GM12878 (cell line): ENCODE results near the gene HERC2. TPM values are rescaled to one million over a fixed set of nuclear protein-coding genes. Genes with fewer than 3 reads are reported as not detected.

Experiments used
- ATAC-seq: fragments of 200-7000 bp; cut with Tn5 transposase; 3 replicates; pipeline ENCODE4 v1.9.1; 2020; ENCODE audit warnings: mild to moderate bottlenecking, moderate library complexity
- BruUV-seq: library from RNA; stranded (reverse); fragments of 400-500 nt; replicated peaks from 2 replicates; lab custom pipeline; 2021; lab: Mats Ljungman, UMichigan
- CTCF ChIA-PET: fragments of 300-600 bp; sonication (Branson Sonifier 250); formaldehyde crosslinking; extraction: SDS; loops from one replicate; lab custom pipeline; 2021; ENCODE audit warnings: inconsistent platforms; lab: Yijun Ruan, JAX
- POLR2A ChIA-PET: fragments of 350-600 bp; formaldehyde crosslinking; extraction: SDS; loops from one replicate; lab custom pipeline; 2021; ENCODE audit warnings: inconsistent platforms; lab: Charles Lee
- RAD21 ChIA-PET: fragments of 300-600 bp; sonication (Branson Sonifier 250); formaldehyde crosslinking; loops from one replicate; lab custom pipeline; 2023; ENCODE audit warnings: antibody characterized with exemption; ENCODE audit not compliant: unreplicated experiment; lab: Charles Lee
- SMC1A ChIA-PET: fragments of 300-600 bp; sonication (Branson Sonifier 250); formaldehyde crosslinking; loops from one replicate; lab custom pipeline; 2023; ENCODE audit not compliant: unreplicated experiment, uncharacterized antibody; lab: Charles Lee
- DNase-seq: peaks from one replicate; pipeline ENCODE4 v3.0.0-alpha.2; 2011; ENCODE audit warnings: low read depth, low spot score
- FAIRE-seq: peaks from 3 replicates; lab custom pipeline; 2011; peaks lifted over from hg19 to GRCh38; lab: Jason Lieb, UNC
- H2AFZ ChIP-seq: 2 replicates; pipeline ENCODE4 v1.6.0; 2011; ENCODE audit warnings: low read depth, low read length, control low read depth; ENCODE audit not compliant: control insufficient read depth
- H3K27ac ChIP-seq: 2 replicates; pipeline ENCODE4 v1.5.1; 2011; ENCODE audit warnings: control low read depth; ENCODE audit not compliant: control insufficient read depth, insufficient read depth
- H3K27me3 ChIP-seq, 2 experiments: replicated peaks in 1 of 2; 2 replicates each; pipeline versions ENCODE4 v1.6.0 to v1.6.1; 2011; ENCODE audit warnings: low read length in 1 of 2; ENCODE audit not compliant: control insufficient read depth in 2 of 2, insufficient read depth in 2 of 2
- H3K36me3 ChIP-seq, 2 experiments: 2 replicates each; pipeline ENCODE4 v1.5.1; 2011; ENCODE audit warnings: low read length in 1 of 2; ENCODE audit not compliant: control insufficient read depth in 2 of 2, insufficient read depth in 2 of 2
- H3K4me1 ChIP-seq: 2 replicates; pipeline ENCODE4 v1.6.1; 2011; ENCODE audit warnings: mild to moderate bottlenecking, low read length, moderate library complexity, mixed read lengths; ENCODE audit not compliant: control insufficient read depth, insufficient read depth
- H3K4me2 ChIP-seq: 2 replicates; pipeline ENCODE4 v1.6.0; 2011; ENCODE audit warnings: control low read depth; ENCODE audit not compliant: control insufficient read depth, insufficient read depth
- H3K4me3 ChIP-seq: fragments of 200-600 bp; sonication (generic); 2 replicates; pipeline ENCODE4 v1.5.1; 2016
- H3K79me2 ChIP-seq: 2 replicates; pipeline ENCODE4 v1.6.0; 2011; ENCODE audit warnings: low read length; ENCODE audit not compliant: control insufficient read depth, insufficient read depth
- H3K9ac ChIP-seq: 2 replicates; pipeline ENCODE4 v1.8.0; 2011; ENCODE audit warnings: low read length, control low read depth, mixed read lengths; ENCODE audit not compliant: control insufficient read depth, insufficient read depth
- H3K9me3 ChIP-seq: replicated peaks from 3 replicates; pipeline ENCODE4 v1.5.1; 2011; ENCODE audit warnings: mild to moderate bottlenecking, low read length; ENCODE audit not compliant: control insufficient read depth, insufficient read depth
- H4K20me1 ChIP-seq: 2 replicates; pipeline ENCODE4 v1.6.0; 2011; ENCODE audit not compliant: control insufficient read depth, insufficient read depth
- ASH2L ChIP-seq: fragments of 300-600, 200-600 bp; sonication (generic); IDR thresholded peaks from 2 replicates; pipeline ENCODE4 v1.6.1; 2017; ENCODE audit warnings: low read depth, mild to moderate bottlenecking, borderline replicate concordance
- CHD4 ChIP-seq: fragments of 200-600 bp; sonication (generic); IDR thresholded peaks from 2 replicates; pipeline ENCODE4 v1.6.1; 2016; ENCODE audit warnings: mild to moderate bottlenecking
- IKZF2 ChIP-seq, 2 experiments: fragments of 450-650 bp; IDR thresholded peaks; 2 replicates each; pipeline ENCODE4 v1.6.1; 2017; ENCODE audit warnings: mild to moderate bottlenecking in 2 of 2, moderate library complexity in 2 of 2
- MEF2B ChIP-seq: fragments of 450-650 bp; IDR thresholded peaks from 2 replicates; pipeline ENCODE4 v1.6.1; 2018; ENCODE audit warnings: mild to moderate bottlenecking, moderate library complexity; ENCODE audit not compliant: partially characterized antibody, poor library complexity, severe bottlenecking
- MXI1 ChIP-seq: fragments of 150-350 bp; IDR thresholded peaks from 2 replicates; pipeline ENCODE4 v1.6.1; 2011; ENCODE audit warnings: low read depth, mild to moderate bottlenecking, inconsistent platforms, low read length, improper control_type of control experiment
- NFIC ChIP-seq: IDR thresholded peaks from 2 replicates; pipeline ENCODE4 v1.6.1; 2012; ENCODE audit warnings: low read depth, mild to moderate bottlenecking, inconsistent platforms, low read length, moderate library complexity
- NR2C2 ChIP-seq: IDR thresholded peaks from 2 replicates; pipeline ENCODE4 v1.6.1; 2011; ENCODE audit warnings: borderline replicate concordance, low read depth; ENCODE audit not compliant: control insufficient read depth, insufficient read length
- POLR2A ChIP-seq: IDR thresholded peaks from 2 replicates; pipeline ENCODE4 v1.6.1; 2011; ENCODE audit warnings: low read depth, mild to moderate bottlenecking, low read length
- RCOR1 ChIP-seq: conservative IDR thresholded peaks from 2 replicates; pipeline ENCODE4 v1.6.1; 2012; ENCODE audit warnings: low read depth, low read length, improper control_type of control experiment
- SMAD5 ChIP-seq: IDR thresholded peaks from 2 replicates; pipeline ENCODE4 v1.6.1; 2016; ENCODE audit warnings: antibody characterized with exemption, low read depth
- SMC3 ChIP-seq: IDR thresholded peaks from 2 replicates; pipeline ENCODE4 v1.6.1; 2011; ENCODE audit warnings: low read length, improper control_type of control experiment, borderline replicate concordance
- SREBF2 ChIP-seq: IDR thresholded peaks from 2 replicates; pipeline ENCODE4 v1.6.1; 2012; ENCODE audit warnings: mild to moderate bottlenecking, low read length
- SUPT20H ChIP-seq: IDR thresholded peaks from 2 replicates; pipeline ENCODE4 v1.6.1; 2011; ENCODE audit warnings: low read depth, mild to moderate bottlenecking, low read length, moderate library complexity, borderline replicate concordance; ENCODE audit not compliant: control insufficient read depth
- YY1 ChIP-seq: IDR thresholded peaks from 2 replicates; pipeline ENCODE4 v1.6.1; 2011; ENCODE audit warnings: low read depth, mild to moderate bottlenecking, low read length
- ZNF217 ChIP-seq: fragments of 450-650 bp; IDR thresholded peaks from 2 replicates; pipeline ENCODE4 v1.6.1; 2017; ENCODE audit warnings: antibody characterized with exemption, mild to moderate bottlenecking
- WGBS: methylation state at CpG from one replicate; pipeline ENCODE4 v1.1.6; 2016; ENCODE audit warnings: low lambda C conversion rate; ENCODE audit not compliant: insufficient replicate concordance, insufficient coverage; ENCODE audit errors: missing lambda C conversion rate; 5-methylcytosine and 5-hydroxymethylcytosine counted together
- in situ Hi-C: fragments of 300-500 bp; cut with MboI; formaldehyde crosslinking; loops from 9 replicates; pipeline ENCODE4 v1.14.3; 2018; ENCODE audit warnings: mixed read lengths
- intact Hi-C: fragments of 100-400 bp; cut with micrococcal nuclease; formaldehyde crosslinking; loops from one replicate; pipeline ENCODE4 v1.14.2; 2022; ENCODE audit not compliant: unreplicated experiment
- polyA plus RNA-seq, 11 experiments: library from polyadenylated mRNA; depleted of rRNA in 4 of 11; unstranded in 6 of 11; stranded (reverse) in 5 of 11; fragments of >200 nt; fragmentation: Nextera tagmentation in 4 of 11; fragmentation: Illumina TruSeq in 1 of 11; extraction: Ambion mirVana in 4 of 11; extraction: Trizol in 1 of 11; gene quantifications; 1 replicate in 1 of 11; 2 replicates in 10 of 11; pipeline versions ENCODE4 v1.2.1 to v1.2.3, GENCODE V29; 2011 to 2016; ENCODE audit warnings: inconsistent platforms in 2 of 11, missing spikeins in 2 of 11, low read depth in 1 of 11
- total RNA-seq, 4 experiments: library from RNA; depleted of rRNA in 3 of 4; stranded (reverse); fragments of >200 nt in 3 of 4; fragmentation: Illumina TruSeq in 1 of 4; extraction: Trizol in 1 of 4; gene quantifications; 2 replicates each; pipeline versions ENCODE4 v1.2.1 to v1.2.3, GENCODE V29; 2013 to 2021
- TF ChIP-seq, protein P1 (sequence below): fragments of 450-650 bp; IDR thresholded peaks from 2 replicates; pipeline ENCODE4 v1.6.1; 2017; ENCODE audit warnings: borderline replicate concordance
- TF ChIP-seq, protein P2 (sequence below): fragments of 450-650 bp; IDR thresholded peaks from 2 replicates; pipeline ENCODE4 v1.6.1; 2017; ENCODE audit warnings: low read depth, mild to moderate bottlenecking, moderate library complexity

Gene HERC2
- total and polyA plus RNA-seq, 10 of the 15 experiments (the other 5 are each of a cell fraction or from before 2014, with no cell fraction given) = 6.1 to 39.0 (median 24.0) TPM

DNA sequence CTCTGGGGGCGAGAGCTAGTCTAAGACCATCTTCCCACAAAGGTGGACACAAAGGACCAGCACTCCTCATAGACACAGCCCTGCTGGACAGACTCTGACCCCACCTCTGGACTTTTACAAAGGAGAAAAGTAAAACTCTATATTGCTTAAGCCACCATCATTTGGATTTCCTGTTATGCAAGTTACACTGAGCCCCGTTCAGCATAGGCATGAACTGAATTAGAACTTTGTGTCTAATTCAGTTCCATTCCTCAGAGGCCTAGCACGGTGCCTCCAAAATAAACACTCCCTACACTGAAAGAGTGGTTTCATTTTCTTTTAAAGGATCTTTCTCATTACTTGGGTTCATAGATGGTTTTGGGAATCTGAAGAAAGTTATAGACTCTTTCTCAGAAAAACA lies 143.7 kb downstream of the HERC2 start:
- H3K4me1 ChIP-seq = no peaks in the 10 kb centered on the region
- DNase-seq = no peak
- H3K9me3 ChIP-seq = no peaks in the 10 kb centered on the region
- no peaks in the 10 kb centered on the region for H3K27me3 ChIP-seq
- SMC1A ChIA-PET = no interaction called here
- no TSS peak for BruUV-seq
- TF ChIP-seq SMAD5 = no peak
- TF ChIP-seq IKZF2 (IDR thresholded peaks at IDR 0.05) = no peak
- TF ChIP-seq, protein P1, sequence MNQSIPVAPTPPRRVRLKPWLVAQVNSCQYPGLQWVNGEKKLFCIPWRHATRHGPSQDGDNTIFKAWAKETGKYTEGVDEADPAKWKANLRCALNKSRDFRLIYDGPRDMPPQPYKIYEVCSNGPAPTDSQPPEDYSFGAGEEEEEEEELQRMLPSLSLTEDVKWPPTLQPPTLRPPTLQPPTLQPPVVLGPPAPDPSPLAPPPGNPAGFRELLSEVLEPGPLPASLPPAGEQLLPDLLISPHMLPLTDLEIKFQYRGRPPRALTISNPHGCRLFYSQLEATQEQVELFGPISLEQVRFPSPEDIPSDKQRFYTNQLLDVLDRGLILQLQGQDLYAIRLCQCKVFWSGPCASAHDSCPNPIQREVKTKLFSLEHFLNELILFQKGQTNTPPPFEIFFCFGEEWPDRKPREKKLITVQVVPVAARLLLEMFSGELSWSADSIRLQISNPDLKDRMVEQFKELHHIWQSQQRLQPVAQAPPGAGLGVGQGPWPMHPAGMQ = no peak
- TF ChIP-seq SREBF2 = no peak
- no peak for TF ChIP-seq RCOR1
- TF ChIP-seq ASH2L = no peak
- TF ChIP-seq MXI1 = no peak
- no peak for TF ChIP-seq YY1
- TF ChIP-seq, protein P2, sequence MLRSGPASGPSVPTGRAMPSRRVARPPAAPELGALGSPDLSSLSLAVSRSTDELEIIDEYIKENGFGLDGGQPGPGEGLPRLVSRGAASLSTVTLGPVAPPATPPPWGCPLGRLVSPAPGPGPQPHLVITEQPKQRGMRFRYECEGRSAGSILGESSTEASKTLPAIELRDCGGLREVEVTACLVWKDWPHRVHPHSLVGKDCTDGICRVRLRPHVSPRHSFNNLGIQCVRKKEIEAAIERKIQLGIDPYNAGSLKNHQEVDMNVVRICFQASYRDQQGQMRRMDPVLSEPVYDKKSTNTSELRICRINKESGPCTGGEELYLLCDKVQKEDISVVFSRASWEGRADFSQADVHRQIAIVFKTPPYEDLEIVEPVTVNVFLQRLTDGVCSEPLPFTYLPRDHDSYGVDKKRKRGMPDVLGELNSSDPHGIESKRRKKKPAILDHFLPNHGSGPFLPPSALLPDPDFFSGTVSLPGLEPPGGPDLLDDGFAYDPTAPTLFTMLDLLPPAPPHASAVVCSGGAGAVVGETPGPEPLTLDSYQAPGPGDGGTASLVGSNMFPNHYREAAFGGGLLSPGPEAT = no peak
- no peak for TF ChIP-seq POLR2A
- TF ChIP-seq MEF2B = no peak
- TF ChIP-seq CHD4 = no peak
- no peak for TF ChIP-seq SUPT20H
- no peak for TF ChIP-seq NR2C2
- TF ChIP-seq ZNF217 = no peak
- no peak for TF ChIP-seq SMC3
- no peak for TF ChIP-seq NFIC
- H4K20me1 ChIP-seq = no peaks in the 10 kb centered on the region
- ATAC-seq = no peak
- no peaks in the 10 kb centered on the region for H3K79me2 ChIP-seq
- POLR2A ChIA-PET = no interaction called here
- H3K4me2 ChIP-seq = no peak overlapping the region
- WGBS = 83% methylated on average over 3 of the region's 3 CpGs
- FAIRE-seq = no peak
- CTCF ChIA-PET = no interaction called here
- peaks cover 0 to 4% of the 10 kb centered on the region in 2 experiments; a peak in 3 of 4 replicates for H3K36me3 ChIP-seq
- no peak overlapping the region for H3K4me3 ChIP-seq
- H2AFZ ChIP-seq = no peak overlapping the region
- RAD21 ChIA-PET = no interaction called here
- no peak overlapping the region for H3K27ac ChIP-seq
- intact Hi-C loops = no loop called here
- H3K9ac ChIP-seq = no peak overlapping the region
- in situ Hi-C loops = loop anchor here (10.0 kb wide), 1 partner anchor 57 kb away; no protein-coding TSS in a partner anchor
